Adipose tissue (tissue), 3 donors: ENCODE data around the gene CHPF. TPM values are rescaled to one million over a fixed set of nuclear protein-coding genes. Genes with fewer than 3 reads are reported as not detected.

Experiments used
- H3K27ac ChIP-seq: one replicate; pipeline ENCODE4 v1.5.1; 2013; ENCODE audit warnings: low read depth, low read length
- WGBS, 3 donors: extraction: QIAGEN DNeasy Blood & Tissue Kit; methylation state at CpG; one replicate each; pipeline ENCODE4 v1.1.7; 2013; 5-methylcytosine and 5-hydroxymethylcytosine counted together
- polyA plus RNA-seq, 3 donors: library from polyadenylated mRNA; stranded (reverse); fragments of 200-250 nt; gene quantifications; one replicate each; pipeline ENCODE4 v1.2.3, GENCODE V29; 2013
- donor health status: healthy with polysubstance abuse.
- donor health status: Bipolar disorder and iron deficiency.
- donor health status: healthy.

CHPF gene
- polyA plus RNA-seq, 3 donors, result 15.7 to 113 (median 21.8) TPM

DNA sequence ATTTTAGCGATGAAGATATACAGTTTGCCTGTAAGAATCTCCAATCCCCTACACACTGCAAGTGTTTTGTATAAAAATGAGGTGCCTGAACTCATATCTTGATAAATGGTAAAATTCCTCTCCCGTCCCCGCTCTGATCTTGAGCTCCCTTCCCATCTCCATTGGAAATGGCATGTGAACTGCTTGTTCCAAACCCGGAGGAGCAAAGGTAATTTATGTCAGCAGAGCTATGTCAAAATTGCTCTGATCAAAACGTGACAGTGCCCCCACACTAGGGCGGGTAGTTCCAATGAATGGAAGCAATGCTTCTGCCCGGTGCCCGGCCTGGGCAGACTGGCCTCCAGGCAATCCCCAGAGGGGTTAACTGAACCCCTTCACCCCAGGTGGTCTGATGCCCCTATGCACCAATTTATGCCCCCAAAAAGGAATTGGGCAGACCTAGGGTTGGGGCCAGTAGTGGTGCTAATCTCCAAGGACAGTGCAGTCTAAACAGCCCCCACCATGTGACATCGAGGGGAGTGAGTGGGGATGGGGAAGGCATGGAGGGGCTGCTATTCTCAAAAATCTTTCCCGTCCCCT, 48.6 kb downstream of the CHPF start:
- no peak overlapping the region for H3K27ac ChIP-seq
- 27 to 31% (median 27%) methylated on average over 10 of the region's 10 CpGs for WGBS, 3 donors

DNA sequence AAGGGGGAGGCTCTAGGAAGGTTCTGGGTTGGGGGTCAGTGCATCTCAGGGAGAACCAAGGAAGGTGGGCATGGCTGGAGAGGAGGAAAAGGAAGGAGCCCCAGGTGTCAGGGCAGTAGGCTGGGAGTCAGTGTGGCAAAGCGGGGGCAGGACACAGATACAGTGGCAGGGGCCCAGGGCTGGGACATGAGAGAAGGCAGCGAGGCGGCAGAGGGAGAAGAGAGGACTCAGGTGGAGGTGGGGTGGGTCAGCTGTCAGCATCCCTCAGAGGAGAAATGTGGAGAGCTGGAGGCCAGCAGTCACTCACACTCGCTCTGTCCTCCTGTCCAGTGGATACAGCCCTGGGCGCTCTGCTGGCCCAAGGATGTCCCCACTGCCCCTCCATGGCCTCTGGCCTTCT, 50.5 kb downstream of the CHPF start:
- no peak overlapping the region for H3K27ac ChIP-seq
- 90 to 94% (median 93%) methylated on average over 5 of the region's 5 CpGs for WGBS, 3 donors

DNA sequence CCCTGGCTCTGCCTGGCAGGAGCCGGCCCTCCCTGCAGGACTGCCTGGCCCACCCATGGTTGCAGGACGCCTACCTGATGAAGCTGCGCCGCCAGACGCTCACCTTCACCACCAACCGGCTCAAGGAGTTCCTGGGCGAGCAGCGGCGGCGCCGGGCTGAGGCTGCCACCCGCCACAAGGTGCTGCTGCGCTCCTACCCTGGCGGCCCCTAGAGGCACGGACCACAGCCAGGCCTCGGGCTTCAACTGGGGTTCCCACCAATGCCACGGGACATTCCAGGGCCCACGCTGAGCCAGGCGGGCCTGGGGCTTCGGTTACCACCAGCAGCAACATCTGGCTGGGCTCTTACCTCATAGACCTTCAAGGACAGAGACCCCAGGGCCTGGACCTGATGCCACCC, 51.0 kb downstream of the CHPF start:
- H3K27ac ChIP-seq, result no peak overlapping the region
- WGBS, 3 donors, result 63 to 72% (median 66%) methylated on average over 20 of the region's 20 CpGs

DNA sequence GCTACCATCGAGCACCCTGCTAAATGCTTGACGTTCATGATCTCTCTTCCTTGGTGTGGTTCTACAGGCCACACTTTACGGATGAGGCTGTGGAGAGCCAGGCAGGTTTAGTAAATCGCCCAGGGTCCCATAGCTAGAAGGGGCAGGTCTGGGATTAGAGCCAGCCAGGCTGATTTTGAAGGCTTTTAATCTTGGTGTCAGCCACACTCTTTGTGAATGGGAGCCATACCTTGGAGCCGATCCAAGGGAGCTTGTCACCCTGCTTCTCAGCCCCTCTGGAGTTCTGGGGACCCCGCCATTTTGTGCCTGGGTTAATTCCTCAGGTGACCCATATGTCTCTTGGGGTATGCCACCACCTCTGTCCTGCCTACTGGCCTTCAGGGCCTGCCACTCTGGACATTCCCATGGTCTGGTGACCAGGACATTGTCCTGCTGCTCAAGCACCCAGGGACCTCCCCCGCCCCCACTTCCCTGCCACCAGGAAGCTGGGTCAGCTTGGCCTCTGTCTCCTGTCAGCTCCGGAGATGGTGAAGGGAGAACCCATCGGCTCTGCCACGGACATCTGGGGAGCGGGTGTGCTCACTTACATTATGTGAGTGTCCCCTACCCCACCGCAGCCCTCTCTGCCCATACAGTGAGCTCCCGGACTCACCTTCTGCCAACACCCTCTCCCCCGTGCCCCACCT, 52.2 kb downstream of the CHPF start:
- H3K27ac ChIP-seq, result no peak overlapping the region
- WGBS, 3 donors, result 72 to 81% (median 79%) methylated on average over 13 to 14 of the region's 14 CpGs

DNA sequence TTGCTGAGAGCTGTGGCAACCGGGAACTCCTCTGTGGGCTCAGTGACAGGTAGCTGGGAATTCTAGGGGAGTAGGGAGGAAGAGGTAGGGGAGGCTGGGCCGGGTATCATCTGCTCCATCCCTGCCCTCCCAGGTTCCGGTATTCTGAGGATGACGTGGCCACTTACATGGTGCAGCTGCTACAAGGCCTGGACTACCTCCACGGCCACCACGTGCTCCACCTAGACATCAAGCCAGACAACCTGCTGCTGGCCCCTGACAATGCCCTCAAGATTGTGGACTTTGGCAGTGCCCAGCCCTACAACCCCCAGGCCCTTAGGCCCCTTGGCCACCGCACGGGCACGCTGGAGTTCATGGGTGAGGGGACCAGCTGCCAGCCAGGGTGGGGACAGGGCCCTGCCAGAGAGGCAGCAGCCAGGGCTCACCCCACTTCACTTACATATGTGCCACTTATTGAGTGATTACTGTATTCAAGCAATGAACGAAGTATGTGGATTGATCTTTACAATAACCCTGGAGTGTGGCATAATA, 52.9 kb downstream of the CHPF start:
- 85 to 94% (median 87%) methylated on average over 10 of the region's 10 CpGs for WGBS, 3 donors
- H3K27ac ChIP-seq, result no peak overlapping the region

DNA sequence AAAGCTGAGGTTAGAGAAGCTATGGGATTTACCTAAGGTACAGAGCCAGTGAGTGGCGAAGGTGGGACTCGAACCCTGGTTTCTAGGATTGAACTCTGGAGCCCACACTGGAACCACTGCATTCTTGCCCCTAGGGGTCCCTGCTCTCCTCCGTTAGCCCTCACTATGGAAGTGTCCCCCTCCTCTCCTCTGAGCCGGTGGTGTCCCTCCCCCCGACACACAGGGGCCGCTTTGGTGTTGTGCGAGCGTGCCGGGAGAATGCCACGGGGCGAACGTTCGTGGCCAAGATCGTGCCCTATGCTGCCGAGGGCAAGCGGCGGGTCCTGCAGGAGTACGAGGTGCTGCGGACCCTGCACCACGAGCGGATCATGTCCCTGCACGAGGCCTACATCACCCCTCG, 53.4 kb downstream of the CHPF start:
- 85 to 91% (median 88%) methylated on average over 23 of the region's 23 CpGs for WGBS, 3 donors
- H3K27ac ChIP-seq, result no peak overlapping the region

DNA sequence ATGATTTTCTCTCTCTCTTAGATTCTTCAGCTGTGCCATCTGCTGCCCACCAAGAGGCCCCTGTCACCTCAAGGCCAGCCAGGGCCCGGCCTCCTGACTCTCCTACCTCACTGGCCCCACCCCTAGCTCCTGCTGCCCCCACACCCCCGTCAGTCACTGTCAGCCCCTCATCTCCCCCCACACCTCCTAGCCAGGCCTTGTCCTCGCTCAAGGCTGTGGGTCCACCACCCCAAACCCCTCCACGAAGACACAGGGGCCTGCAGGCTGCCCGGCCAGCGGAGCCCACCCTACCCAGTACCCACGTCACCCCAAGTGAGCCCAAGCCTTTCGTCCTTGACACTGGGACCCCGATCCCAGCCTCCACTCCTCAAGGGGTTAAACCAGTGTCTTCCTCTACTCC, 54.3 kb downstream of the CHPF start:
- WGBS, 3 donors, result 76 to 94% (median 84%) methylated on average over 8 to 9 of the region's 9 CpGs
- no peak overlapping the region for H3K27ac ChIP-seq

Other genes starting within 250 kb of the CHPF start
- 10 to 100 TPM in 1 of 3 donors, under 1 TPM in 1, not detected in 1; 0.45 to 15.5 TPM for gene PTPRN, start 234.4 kb downstream of the CHPF start, polyA plus RNA-seq
- gene RESP18, start 211.1 kb downstream of the CHPF start, polyA plus RNA-seq, result not detected
- 100 to 1,000 TPM in 1 of 3 donors, 10 to 100 TPM in 2; 43.8 to 100 (median 95.8) TPM for gene DNPEP, start 155.9 kb downstream of the CHPF start, polyA plus RNA-seq
- 10 to 100 TPM; 18.9 to 35.8 (median 25.4) TPM for gene DES, start 125.4 kb downstream of the CHPF start, polyA plus RNA-seq
- gene SPEG, start 109.0 kb downstream of the CHPF start, polyA plus RNA-seq, result 10 to 100 TPM in 1 of 3 donors, 1 to 10 TPM in 2; 3.4 to 22.5 (median 6.8) TPM
- gene GMPPA, start 44.9 kb downstream of the CHPF start, polyA plus RNA-seq, result 10 to 100 TPM; 27.5 to 39.9 (median 35.8) TPM
- under 1 TPM in 2 of 3 donors, not detected in 1; 0.02 to 0.11 TPM for gene ASIC4, start 29.3 kb downstream of the CHPF start, polyA plus RNA-seq
- 1 to 10 TPM; 2.3 to 9.5 (median 3.7) TPM for gene TMEM198, start 219 bp upstream of the CHPF start, polyA plus RNA-seq
- gene OBSL1, start 27.7 kb upstream of the CHPF start, polyA plus RNA-seq, result 10 to 100 TPM; 64.3 to 87.8 (median 66.4) TPM
- 1 to 10 TPM in 1 of 3 donors, under 1 TPM in 2; 0.33 to 6.5 (median 0.56) TPM for gene INHA, start 28.5 kb upstream of the CHPF start, polyA plus RNA-seq
- gene STK11IP, start 54.0 kb upstream of the CHPF start, polyA plus RNA-seq, result 10 to 100 TPM; 13.0 to 16.8 (median 15.7) TPM
- gene SLC4A3, start 83.8 kb upstream of the CHPF start, polyA plus RNA-seq, result 10 to 100 TPM in 1 of 3 donors, 1 to 10 TPM in 2; 2.7 to 10.7 (median 3.5) TPM